GM20431 (cell line): Measurements from ENCODE around the gene WDR7.

Experiments used
- in situ Hi-C: fragments of 300-500 bp; cut with MseI, MboI; formaldehyde crosslinking; loops from one replicate; pipeline ENCODE4 v1.15.0; 2020; ENCODE audit warnings: low sequenced_read_pairs; ENCODE audit not compliant: unreplicated experiment

Gene WDR7

DNA sequence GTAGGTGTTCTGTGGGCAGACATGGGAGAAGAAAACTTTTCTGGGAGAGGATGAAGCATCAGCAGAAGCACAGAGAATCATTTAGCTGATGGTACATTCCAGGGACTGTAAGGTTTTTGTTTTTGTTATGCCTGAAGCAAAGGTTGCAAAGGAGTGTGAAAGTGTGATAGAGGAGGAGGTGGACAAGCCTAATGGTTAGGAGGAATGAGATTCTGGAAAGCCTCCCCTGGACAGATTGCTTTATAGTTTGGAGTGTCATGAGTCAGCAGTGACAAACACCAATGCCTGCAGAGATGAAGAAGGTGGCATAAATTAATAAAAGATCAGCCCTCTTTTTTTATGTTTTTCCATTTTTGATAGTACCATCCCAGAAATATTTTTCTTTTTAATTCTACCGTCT lies 324.1 kb downstream of the WDR7 start:
- in situ Hi-C loops: no loop called here

DNA sequence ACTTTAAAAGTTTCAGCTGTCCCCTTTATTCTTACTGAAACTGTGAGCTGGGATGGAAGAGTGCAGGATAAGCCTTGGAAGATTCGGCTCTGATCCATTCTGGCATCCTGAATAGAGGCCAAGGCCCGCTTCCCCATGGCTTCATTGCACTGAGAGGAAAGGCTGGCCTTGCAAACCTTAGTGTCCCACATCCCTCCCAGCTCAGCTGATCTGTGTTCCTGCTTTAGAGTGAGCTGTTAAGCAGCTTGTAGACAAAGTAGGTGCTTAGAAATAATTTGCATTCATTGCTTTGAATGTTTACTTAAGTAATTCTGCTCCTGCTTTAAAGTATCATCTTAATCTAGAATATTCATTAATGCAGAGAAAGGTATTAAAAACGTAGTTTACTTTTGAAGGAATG lies 326.1 kb downstream of the WDR7 start:
- in situ Hi-C loops: no loop called here

DNA sequence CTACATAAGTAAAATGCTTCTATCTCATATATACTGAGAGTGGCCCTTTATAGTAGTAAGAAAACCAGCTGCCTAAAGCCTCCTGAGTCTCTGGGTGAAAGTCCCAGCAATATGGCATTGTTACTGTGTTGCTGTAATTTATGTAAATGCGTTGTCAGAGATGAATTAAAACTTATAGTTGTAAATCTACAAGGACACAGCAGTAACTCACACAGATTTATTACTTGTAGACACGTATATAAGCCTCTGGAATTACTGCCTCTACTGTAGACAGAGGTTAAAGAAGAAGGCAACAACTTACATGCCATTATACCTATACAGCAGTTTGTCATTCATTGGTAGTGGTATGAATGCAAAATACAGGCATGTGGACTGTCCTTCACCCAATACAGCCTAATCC lies 326.6 kb downstream of the WDR7 start:
- in situ Hi-C loops: no loop called here

DNA sequence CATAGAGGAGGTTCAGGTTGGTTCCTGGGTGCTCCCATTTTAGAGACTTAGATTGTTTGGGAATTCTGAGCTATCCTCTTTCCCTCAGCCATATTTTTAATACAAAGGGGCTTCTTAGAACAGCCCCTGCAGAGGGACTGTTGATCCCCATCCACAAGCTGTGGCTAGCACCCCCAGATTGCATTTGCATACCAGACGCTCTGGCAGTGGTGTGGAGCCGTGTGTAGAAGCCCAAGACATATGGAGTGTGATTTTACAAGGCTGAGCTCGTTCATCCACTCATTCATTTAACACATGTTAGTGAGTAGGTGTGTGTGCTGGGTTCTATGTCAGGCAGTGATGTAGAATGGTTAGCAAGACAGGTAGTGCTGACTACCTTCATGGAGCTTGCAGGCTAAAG lies 329.0 kb downstream of the WDR7 start:
- in situ Hi-C loops: no loop called here

DNA sequence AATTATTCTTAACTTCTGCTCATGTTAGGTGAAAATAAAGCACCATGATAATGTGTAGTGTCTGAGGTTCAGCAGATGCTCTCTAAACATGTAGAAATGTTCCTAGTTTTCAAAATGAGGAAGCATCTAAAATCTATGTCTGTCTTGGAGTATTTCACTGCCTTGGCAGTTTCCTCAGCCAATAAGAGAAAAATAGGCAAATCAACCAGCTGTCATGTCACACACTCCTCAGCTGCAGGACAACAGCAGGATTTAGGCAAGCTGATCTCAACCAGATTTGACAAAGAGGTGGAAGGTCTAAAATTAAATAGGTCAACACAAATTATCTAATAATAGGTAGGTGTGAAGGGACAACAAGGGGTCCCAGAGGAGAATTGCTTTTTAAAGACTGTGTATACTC lies 331.6 kb downstream of the WDR7 start:
- in situ Hi-C loops: no loop called here

DNA sequence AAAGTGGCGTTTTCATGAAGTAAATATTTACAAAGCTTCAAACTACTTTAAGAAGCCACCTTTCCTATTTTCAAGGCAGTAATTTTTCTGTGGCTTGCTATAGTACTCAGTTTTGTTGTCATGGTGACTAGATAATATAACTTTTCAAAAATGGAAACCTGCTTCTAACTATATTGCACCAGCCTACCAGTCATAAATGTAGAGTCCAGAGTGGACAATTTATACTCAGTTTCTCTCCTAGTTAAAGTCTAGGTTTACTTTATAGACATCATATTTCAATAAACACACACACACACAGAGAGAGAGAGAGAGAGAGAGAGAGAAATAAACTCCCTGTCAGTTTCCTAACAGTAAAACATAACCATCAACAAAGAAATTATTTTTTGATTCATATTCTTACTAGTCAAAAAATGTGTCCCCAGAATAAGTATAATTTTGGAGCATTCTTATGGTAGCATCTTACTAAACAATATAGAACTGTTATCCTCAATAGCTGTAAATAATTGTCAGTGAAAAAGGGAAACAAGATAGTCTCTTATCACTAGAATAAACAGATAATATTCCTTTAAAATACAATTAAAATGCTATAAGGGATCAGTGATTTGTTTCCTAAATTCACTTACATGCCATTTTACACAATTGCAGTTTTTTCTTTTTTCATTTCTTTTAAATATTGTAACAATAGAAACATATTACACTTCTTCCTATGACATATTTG lies 332.3 kb downstream of the WDR7 start:
- in situ Hi-C loops: no loop called here

DNA sequence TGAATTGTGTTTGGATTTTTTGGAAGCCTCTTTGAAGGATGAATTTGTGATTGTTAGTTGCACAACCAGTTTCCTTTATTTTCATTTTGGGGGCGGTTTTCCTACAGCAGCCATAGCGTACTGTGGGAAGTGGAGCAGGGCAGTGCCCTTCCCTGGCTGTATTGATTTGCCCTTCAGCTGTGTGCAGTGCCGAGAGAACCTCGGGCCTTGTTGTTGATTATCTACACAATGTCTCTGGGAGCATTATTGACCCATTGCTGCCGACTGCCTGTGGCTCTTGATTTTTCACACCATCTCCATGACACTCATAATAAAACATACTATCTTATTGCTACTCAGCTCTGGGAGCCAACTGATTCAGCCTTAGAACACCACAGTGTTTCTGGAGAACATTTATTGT lies 333.6 kb downstream of the WDR7 start:
- in situ Hi-C loops: no loop called here

DNA sequence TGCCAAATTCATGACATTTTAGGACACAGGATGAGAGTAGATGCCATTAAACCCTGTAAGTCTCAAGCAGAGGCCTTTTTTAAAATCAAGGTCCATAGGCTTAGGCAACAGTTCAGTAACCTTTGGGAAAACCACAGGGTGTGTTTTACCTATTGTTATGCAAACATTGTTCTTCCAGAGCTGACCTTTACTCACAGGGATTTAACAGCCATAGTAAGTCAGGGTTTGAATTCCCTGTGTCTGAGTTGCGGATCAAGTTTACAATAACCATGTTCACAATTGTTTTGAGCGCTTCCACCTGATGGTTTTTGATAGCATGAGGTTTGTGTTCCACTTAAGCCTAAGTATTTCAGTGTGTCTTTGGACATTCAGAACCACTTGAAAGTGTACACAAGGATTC lies 335.7 kb downstream of the WDR7 start:
- in situ Hi-C loops: no loop called here

DNA sequence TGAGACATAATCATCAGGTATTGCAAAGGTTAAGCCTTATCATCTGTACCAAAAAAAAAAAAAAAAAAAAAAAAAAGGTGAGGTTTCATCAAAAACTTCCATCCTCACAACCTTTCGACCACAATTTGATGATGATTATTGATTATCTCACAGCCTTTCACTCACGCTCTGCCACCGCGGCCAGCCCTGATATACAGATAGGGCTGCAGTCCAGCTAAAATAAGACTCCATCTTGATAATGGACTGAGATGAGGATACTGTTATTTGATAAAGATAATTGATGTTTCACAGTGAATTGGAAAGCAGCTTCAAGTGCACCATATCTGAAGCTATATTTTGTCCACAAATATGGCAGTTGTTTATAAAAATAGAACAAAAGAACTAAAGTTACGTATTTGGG lies 336.1 kb downstream of the WDR7 start:
- in situ Hi-C loops: no loop called here

DNA sequence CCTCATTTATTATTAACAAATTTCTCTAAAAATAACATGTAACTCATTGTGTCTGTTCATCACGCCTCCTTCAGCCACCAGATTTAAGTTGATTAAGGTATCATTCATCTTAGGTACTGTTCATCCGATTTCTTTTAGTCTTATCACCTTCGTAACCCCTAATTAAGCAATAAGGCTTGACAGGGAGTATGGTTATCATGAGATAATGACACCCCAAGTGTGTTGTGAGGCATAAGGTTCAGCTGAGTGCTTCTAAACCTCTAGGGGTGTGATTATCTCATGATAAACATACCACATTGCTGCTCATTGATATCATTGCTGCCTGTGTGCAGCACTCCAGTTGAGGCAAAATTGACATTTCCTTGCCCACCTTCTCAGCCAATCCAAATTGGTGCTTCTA lies 336.9 kb downstream of the WDR7 start:
- in situ Hi-C loops: no loop called here

DNA sequence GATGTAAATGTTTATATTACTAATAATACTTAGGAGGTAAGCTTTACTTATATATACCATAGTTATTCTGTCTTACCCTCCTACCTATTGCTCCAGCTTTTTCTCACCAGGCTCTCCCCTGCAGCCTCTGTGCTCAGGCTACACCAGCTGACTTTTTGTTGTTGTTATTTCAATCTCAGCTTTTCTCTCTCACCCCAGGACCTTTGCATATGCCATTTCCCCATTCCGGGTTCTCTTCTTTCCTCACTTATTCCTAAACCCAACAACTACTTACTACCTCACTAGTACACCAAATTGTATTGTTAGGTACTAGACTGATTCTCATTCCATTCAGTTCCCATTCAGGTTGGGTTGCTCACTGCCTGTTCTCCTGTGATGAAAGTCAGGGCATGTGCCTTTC lies 339.5 kb downstream of the WDR7 start:
- in situ Hi-C loops: no loop called here

DNA sequence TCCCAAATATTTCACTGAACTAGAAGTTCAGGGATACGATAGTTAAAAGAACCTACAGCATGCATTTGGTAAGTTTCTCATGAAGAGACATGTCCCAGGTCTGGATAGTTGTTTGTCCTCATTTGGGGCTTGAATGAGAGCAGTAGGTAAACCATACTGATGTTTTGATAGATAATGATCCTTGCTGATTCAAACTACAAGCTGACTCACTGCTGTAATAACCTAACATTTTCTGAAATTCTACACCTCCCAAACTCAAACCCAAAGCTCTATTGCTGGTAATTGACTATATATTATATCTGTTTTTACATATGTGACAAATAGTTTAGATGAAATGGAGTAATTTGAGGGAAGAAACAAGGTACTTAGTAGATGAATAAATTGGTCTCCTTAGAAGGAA lies 341.6 kb downstream of the WDR7 start:
- in situ Hi-C loops: no loop called here

DNA sequence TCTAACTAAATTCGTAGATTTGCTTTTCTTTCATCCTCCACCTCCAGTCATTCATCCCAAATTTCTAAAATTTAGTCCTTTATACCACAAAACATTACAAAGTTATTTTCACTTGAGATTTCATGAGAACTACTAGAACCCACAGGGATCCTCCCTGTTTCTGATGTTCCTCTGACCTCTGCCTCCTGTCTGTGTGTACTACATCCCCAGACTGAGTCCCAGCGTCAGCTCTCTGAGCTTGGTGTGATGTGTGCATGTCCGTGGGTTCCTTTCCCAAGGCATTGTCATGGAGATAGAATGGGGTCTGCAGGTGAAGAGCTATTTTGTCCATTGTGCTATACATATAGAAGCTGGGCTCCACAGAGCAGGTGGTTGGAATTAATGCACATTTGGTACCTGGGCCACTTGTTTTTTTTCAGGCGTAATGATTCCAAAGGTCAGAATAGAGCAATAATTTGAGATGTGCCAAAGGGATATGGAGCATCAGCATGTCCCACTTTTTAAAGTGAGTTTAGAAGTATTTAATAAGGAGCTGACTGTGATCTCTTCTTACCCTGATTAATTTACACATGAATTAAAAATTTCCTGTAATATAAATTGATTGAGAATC lies 344.5 kb downstream of the WDR7 start:
- in situ Hi-C loops: no loop called here

DNA sequence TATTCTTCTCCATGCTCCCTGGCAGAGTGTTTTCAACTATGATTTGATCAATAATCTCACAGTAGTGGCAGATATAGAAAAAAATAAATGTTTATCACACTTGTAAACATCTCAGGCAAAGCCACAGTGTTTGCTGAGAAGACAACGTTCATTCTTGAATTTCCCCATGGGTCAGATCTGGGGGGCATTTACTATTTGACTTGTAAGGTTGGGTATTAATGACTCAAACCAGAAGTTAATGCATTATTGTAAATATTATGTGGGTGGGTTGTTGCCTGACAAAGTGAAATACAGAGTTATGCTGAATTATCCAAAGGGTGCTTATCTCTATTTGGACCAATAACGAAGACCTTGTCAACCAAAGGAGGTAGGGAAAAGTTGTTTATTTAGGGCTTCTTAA lies 346.0 kb downstream of the WDR7 start:
- in situ Hi-C loops: no loop called here

DNA sequence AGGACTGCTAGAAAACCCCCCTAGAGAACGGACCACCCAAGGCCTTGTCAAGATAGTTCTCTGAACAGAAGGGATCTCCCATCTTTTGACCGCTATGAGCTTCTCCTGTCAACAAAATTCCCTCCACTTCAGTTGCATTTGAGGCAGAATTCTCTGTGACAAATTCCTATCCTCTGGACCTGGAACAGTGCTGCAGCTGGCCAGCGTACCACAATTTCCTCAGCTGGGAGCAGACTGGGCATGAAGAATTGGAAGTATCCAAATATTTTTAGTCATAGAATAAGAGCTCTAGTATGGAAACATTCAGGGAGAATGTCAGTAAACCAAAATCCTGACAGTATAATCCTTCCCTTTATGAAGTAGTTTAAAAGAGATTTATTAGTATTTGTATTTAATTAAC lies 348.7 kb downstream of the WDR7 start:
- in situ Hi-C loops: no loop called here

DNA sequence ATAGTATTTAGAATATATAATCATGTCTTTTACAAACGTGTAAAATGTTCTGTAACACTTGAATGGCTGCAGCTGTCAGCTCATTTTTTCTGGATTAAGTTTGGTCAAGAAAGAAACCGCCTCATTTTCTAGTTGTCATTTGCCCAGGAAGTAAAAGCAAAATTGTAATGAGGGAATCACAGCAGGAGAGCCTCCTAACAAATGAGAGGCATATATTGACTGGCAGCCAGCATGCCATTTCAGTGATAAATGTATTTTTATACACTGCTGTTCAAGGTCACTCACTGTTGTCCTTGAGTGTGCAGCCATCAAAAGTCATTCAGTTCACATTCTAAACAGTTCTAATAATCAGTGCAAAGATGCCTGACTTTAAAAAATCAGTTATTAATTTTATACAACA lies 351.5 kb downstream of the WDR7 start:
- in situ Hi-C loops: no loop called here

DNA sequence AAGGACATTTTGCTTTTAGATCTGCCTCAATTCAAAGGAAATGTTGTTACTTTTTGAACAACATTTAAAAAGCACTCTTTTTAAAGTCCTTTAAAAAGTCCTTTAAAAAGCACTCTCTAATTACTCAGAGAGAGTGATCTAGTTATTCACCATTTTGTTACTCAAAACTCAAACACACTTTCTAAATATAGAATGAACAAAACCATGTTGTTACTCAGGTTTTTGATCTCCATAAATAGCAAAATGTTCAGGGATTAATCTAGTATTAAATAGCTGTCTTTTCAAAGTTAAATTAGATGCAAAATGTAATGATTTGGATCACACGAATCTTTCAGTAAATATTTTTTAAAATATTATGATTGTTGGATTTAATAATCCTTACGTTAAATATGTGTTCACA lies 352.2 kb downstream of the WDR7 start:
- in situ Hi-C loops: no loop called here

DNA sequence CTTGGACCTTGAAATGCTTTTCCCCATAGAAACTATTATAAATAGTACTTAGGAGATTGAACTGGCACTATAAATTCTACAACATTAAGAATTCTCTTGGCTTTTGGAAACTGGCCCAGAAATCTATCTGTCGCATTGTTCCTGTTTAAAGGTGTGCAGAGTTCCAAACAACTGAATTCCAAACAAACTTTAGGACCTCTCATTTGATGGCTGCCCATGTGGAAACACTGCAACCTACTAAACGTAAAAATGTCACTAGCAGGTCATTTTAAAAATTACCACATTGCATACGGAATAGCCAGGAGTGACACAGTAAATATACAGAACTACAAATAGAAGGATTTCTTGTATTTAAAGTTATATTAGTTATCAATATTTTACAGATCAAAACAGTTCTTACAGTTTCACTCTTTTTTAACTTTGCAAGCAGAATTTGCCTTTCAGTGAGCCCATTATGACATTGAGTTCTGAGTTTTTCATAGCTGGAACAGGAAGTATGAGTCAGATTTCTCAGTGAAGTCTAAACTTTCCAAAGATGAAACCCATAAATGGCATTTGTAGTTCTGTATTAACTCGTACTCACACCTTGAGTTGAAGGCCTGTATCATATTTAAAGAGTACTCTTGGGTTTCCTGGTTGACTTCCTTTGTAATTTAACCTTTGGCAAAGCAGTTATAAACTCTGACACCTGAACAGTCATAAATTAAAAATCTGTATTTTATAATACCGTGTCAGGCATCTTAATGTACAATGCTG lies 353.4 kb downstream of the WDR7 start:
- in situ Hi-C loops: no loop called here

DNA sequence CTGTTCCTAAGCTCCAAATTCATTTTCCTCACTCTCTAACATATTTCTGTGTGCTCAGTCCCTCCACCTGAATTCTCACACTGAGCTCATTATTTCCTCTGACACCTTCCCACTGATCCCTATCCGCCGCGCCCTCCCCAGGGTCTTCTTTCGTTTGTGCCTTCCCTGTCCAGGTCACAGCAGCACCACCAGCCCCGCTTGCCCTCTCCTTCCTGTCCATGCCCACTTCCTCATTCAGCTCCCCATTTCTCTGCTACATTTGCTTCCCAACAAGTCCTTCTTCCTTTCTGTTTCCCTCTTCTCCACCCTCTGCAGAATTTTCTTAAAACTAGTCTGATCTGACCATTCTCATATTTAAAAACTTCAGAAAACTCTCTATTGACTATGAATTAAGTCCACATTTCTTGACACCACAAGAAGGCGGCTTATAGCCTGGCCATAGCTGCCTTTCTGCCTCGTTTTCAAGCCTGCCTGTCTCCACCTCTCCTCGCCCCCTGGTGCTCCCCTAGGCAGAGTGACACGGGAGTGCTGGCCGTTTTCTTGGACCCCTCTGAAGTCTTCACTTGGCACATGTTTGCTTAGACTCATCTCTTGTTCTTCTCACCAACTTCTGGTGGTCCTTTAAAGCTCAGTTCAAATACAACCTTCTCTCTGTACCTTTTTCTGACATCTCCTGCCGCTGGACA lies 357.0 kb downstream of the WDR7 start:
- in situ Hi-C loops: no loop called here

DNA sequence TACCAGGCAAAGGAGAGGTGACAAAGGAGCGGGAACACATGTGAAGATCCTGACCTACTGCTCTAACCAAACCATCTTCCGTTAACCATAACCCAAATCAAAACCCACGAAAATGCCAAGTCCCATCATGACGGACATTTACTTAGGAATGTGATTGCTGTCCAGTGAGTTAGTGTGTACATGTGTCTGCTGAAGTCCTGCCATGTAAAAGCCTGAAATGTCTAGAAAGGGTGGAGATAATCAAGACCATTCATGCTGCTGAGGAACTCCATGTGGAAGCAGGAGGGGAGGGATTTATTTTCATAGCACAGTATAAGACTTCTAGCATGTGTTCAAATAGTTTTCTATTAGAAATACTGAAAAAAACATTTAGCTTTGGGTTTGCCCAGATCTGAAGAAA lies 358.7 kb downstream of the WDR7 start:
- in situ Hi-C loops: no loop called here
